ENCODE results near the gene APBA2. TPM values are rescaled to one million over a fixed set of nuclear protein-coding genes. Genes with fewer than 3 reads are reported as not detected.

The APBA2 gene
- total RNA-seq, 1 experiment from 2014 or later: 0.31 TPM

- ChIA-PET POLR2A (no interaction called here), CTCF (no interaction called here)
- no peak for TF ChIP-seq REST (IDR thresholded peaks at IDR 0.05; ENCODE audit: insufficient read depth in 1 of 2, low read depth in 2 of 2, low read length in 1 of 2)
- TF ChIP-seq TCF7L2 (IDR thresholded peaks at IDR 0.05; ENCODE audit: low read depth, low read length): no peak
- no peak for TF ChIP-seq POLR2AphosphoS5 (IDR thresholded peaks at IDR 0.05; ENCODE audit: low read depth, low read length)
- no peak for TF ChIP-seq SIN3A (IDR thresholded peaks at IDR 0.05; ENCODE audit: borderline replicate concordance, insufficient read depth, low read depth, low read length)
- Histone ChIP-seq H3K27me3 (ENCODE audit: control insufficient read depth, insufficient read depth, low read length) (peaks cover 4% of the 10 kb centered on the region; the same call in 1 of the 2 replicates), H3K4me1 (ENCODE audit: control insufficient read depth, insufficient read depth, low read length) (no peaks in the 10 kb centered on the region), H3K27ac (ENCODE audit: low read length) (no peak overlapping the region), H3K4me3 (ENCODE audit: low read depth in 2 of 2, low read length in 2 of 2) (no peak overlapping the region), H3K36me3 (ENCODE audit: control insufficient read depth, insufficient read depth, low read length) (no peaks in the 10 kb centered on the region), H3K9me3 (ENCODE audit: control insufficient read depth, insufficient read depth, low read depth, low read length) (no peaks in the 10 kb centered on the region)
- intact Hi-C loops (cut with micrococcal nuclease; ENCODE audit: unreplicated experiment): no loop called here
- DNase-seq (ENCODE audit: low read depth, low spot score): no peak
- ATAC-seq: no peak
- in situ Hi-C loops (cut with HindIII; ENCODE audit: low pct_unique_long_range_greater_than_20kb, low sequenced_read_pairs): no loop called here
- BruUV-seq (replicated peaks): no TSS peak
Observed at GRCh38 chr15:28930476-28931291, 44.9 kb downstream of the APBA2 start.

GRCh38 chr15:28931828-28932227 is 46.1 kb downstream of the APBA2 start:
- Histone ChIP-seq H3K4me3 (ENCODE audit: low read depth in 2 of 2, low read length in 2 of 2) (no peak overlapping the region), H3K27me3 (ENCODE audit: control insufficient read depth, insufficient read depth, low read length) (no peaks in the 10 kb centered on the region), H3K27ac (ENCODE audit: low read length) (no peak overlapping the region), H3K4me1 (ENCODE audit: control insufficient read depth, insufficient read depth, low read length) (no peaks in the 10 kb centered on the region), H3K9me3 (ENCODE audit: control insufficient read depth, insufficient read depth, low read depth, low read length) (no peaks in the 10 kb centered on the region), H3K36me3 (ENCODE audit: control insufficient read depth, insufficient read depth, low read length) (no peaks in the 10 kb centered on the region)
- in situ Hi-C loops (cut with HindIII; ENCODE audit: low pct_unique_long_range_greater_than_20kb, low sequenced_read_pairs): no loop called here
- ChIA-PET CTCF (no interaction called here), POLR2A (no interaction called here)
- ATAC-seq: no peak
- TF ChIP-seq REST (IDR thresholded peaks at IDR 0.05; ENCODE audit: insufficient read depth in 1 of 2, low read depth in 2 of 2, low read length in 1 of 2): no peak
- TF ChIP-seq POLR2AphosphoS5 (IDR thresholded peaks at IDR 0.05; ENCODE audit: low read depth, low read length): no peak
- no peak for TF ChIP-seq SIN3A (IDR thresholded peaks at IDR 0.05; ENCODE audit: borderline replicate concordance, insufficient read depth, low read depth, low read length)
- TF ChIP-seq CTCF (IDR thresholded peaks at IDR 0.05): no peak
- TF ChIP-seq TCF7L2 (IDR thresholded peaks at IDR 0.05; ENCODE audit: low read depth, low read length): no peak
- no TSS peak for BruUV-seq (replicated peaks)
- intact Hi-C loops (cut with micrococcal nuclease; ENCODE audit: unreplicated experiment): no loop called here
- no peak for DNase-seq (ENCODE audit: low read depth, low spot score)
